Left lung (tissue), 10 donors: ENCODE measurements around the gene RABGAP1L. TPM values are rescaled to one million over a fixed set of nuclear protein-coding genes. Genes with fewer than 3 reads are reported as not detected.
"Not testable (repeated sequence)": the region's sequence is repeated elsewhere in the genome, so short reads cannot be mapped to it uniquely, and the experiment has no call there.

Experiments used
- ATAC-seq: fragments of 200-7000 bp; cut with Tn5 transposase; one replicate; pipeline ENCODE4 v1.9.1; 2020; ENCODE audit warnings: moderate library complexity
- DNase-seq, 4 donors: peaks; one replicate each; pipeline ENCODE4 v3.0.0-alpha.2; 2013 to 2020
- H3K27ac ChIP-seq, 2 donors: fragments of 200-600 bp; sonication (generic) in 1 of 2; one replicate each; pipeline versions ENCODE4 v1.5.0 to v1.8.0; 2020 to 2021
- H3K27me3 ChIP-seq, 2 donors: fragments of 200-600 bp; sonication (generic) in 1 of 2; one replicate each; pipeline versions ENCODE4 v1.5.0 to v1.8.0; 2020 to 2021
- H3K36me3 ChIP-seq, 2 donors: fragments of 200-600 bp; sonication (generic) in 1 of 2; one replicate each; pipeline versions ENCODE4 v1.5.0 to v1.8.0; 2020 to 2021
- H3K4me1 ChIP-seq, 2 donors: fragments of 200-600 bp; one replicate each; pipeline ENCODE4 v1.8.0; 2021
- H3K4me3 ChIP-seq, 2 donors: fragments of 200-600 bp; sonication (generic) in 1 of 2; one replicate each; pipeline versions ENCODE4 v1.5.0 to v1.8.0; 2020 to 2021; ENCODE audit warnings: mild to moderate bottlenecking in 1 of 2
- H3K9me3 ChIP-seq, 2 donors: fragments of 200-600 bp; sonication (generic) in 1 of 2; one replicate each; pipeline versions ENCODE4 v1.5.0 to v1.8.0; 2020 to 2021
- CTCF ChIP-seq, 2 donors: fragments of 200-600 bp; sonication (generic) in 1 of 2; IDR thresholded peaks; one replicate each; pipeline versions ENCODE4 v1.5.0 to v1.8.0; 2021; ENCODE audit warnings: antibody characterized with exemption in 2 of 2
- intact Hi-C, 2 donors: fragments of 100-400 bp; cut with DNase I; formaldehyde crosslinking; loops; one replicate each; pipeline versions ENCODE4 v1.11.2 to v1.14.2; 2022
- polyA plus RNA-seq, 6 donors: library from polyadenylated mRNA; unstranded; fragments of 120-200 nt; gene quantifications; one replicate each; pipeline ENCODE4 v1.2.1, GENCODE V29; 2013; ENCODE audit not compliant: insufficient read length in 6 of 6
- total RNA-seq, 2 donors: library from RNA; stranded (reverse); fragmentation: NEBNext Ultra II Directional; extraction: Animal tissue kit (Norgen Biotek cat#: 25700); gene quantifications; one replicate each; pipeline ENCODE4 v1.2.1, GENCODE V29; 2021
- donor health status: DM: no; HTN: yes; CAD: no.
- donor health status: DM: no; HTN: no; CAD: no.

The RABGAP1L gene
- total and polyA plus RNA-seq, 8 donors: 40.3 to 67.3 (median 51.4) TPM

GRCh38 chr1:174643206-174643605 lies 483.9 kb downstream of the RABGAP1L start:
- no peak for TF ChIP-seq CTCF (IDR thresholded peaks at IDR 0.05)
- no peak overlapping the region for H3K27ac ChIP-seq
- no peaks in the 10 kb centered on the region for H3K4me1 ChIP-seq
- no peak for DNase-seq
- H3K36me3 ChIP-seq: no peaks in the 10 kb centered on the region
- no peak overlapping the region for H3K4me3 ChIP-seq
- ATAC-seq: no peak
- H3K9me3 ChIP-seq: peaks cover 0 to 6% of the 10 kb centered on the region in 2 donors
- H3K27me3 ChIP-seq: no peaks in the 10 kb centered on the region
- intact Hi-C loops: no loop called here

- DNase-seq, H3K27me3 ChIP-seq, H3K27ac ChIP-seq, H3K4me1 ChIP-seq, H3K4me3 ChIP-seq, ATAC-seq, intact Hi-C loops, H3K36me3 ChIP-seq: not testable (repeated sequence)
- H3K9me3 ChIP-seq: peaks cover 0 to 10% of the 10 kb centered on the region in 2 donors
These were observed 490.3 kb downstream of the RABGAP1L start for GRCh38 chr1:174649572-174649971.

GRCh38 chr1:174652569-174653280 lies 493.4 kb downstream of the RABGAP1L start:
- no peak overlapping the region for H3K27ac ChIP-seq
- no peak overlapping the region for H3K4me3 ChIP-seq
- no peak for TF ChIP-seq CTCF (IDR thresholded peaks at IDR 0.05)
- no peak for ATAC-seq
- intact Hi-C loops: no loop called here
- H3K36me3 ChIP-seq: no peaks in the 10 kb centered on the region
- H3K27me3 ChIP-seq: no peaks in the 10 kb centered on the region
- H3K9me3 ChIP-seq: peaks cover 0 to 8% of the 10 kb centered on the region in 2 donors
- H3K4me1 ChIP-seq: no peaks in the 10 kb centered on the region
- no peak for DNase-seq

GRCh38 chr1:174654560-174654959 lies 495.2 kb downstream of the RABGAP1L start:
- H3K36me3 ChIP-seq: no peaks in the 10 kb centered on the region
- no peak for TF ChIP-seq CTCF (IDR thresholded peaks at IDR 0.05)
- H3K27ac ChIP-seq: no peak overlapping the region
- H3K9me3 ChIP-seq: peaks cover 0 to 10% of the 10 kb centered on the region in 2 donors
- peak in 1 of 4 donors; percentile 48 for DNase-seq
- H3K27me3 ChIP-seq: no peaks in the 10 kb centered on the region
- intact Hi-C loops: no loop called here
- no peaks in the 10 kb centered on the region for H3K4me1 ChIP-seq
- no peak overlapping the region for H3K4me3 ChIP-seq
- no peak for ATAC-seq

GRCh38 chr1:174656409-174657059 lies 497.2 kb downstream of the RABGAP1L start:
- H3K27ac ChIP-seq: no peak overlapping the region
- DNase-seq (no peak), ATAC-seq (no peak)
- H3K36me3 ChIP-seq: no peaks in the 10 kb centered on the region
- H3K4me3 ChIP-seq: no peak overlapping the region
- TF ChIP-seq CTCF (IDR thresholded peaks at IDR 0.05): no peak
- intact Hi-C loops: no loop called here
- H3K4me1 ChIP-seq: no peaks in the 10 kb centered on the region
- peaks cover 0 to 10% of the 10 kb centered on the region in 2 donors for H3K9me3 ChIP-seq
- no peaks in the 10 kb centered on the region for H3K27me3 ChIP-seq
